Breast epithelium (tissue), 4 donors: ENCODE data around the gene ZIC3. TPM values are rescaled to one million over a fixed set of nuclear protein-coding genes. Genes with fewer than 3 reads are reported as not detected.

Experiments
- DNase-seq, 2 donors: peaks; one replicate each; pipeline ENCODE4 v3.0.0-alpha.2; 2019; ENCODE audit warnings: low spot score in 2 of 2
- H3K27ac ChIP-seq, 2 donors: fragments of 200-600 bp; sonication (generic) in 1 of 2; one replicate each; pipeline ENCODE4 v1.5.1; 2016 to 2019; ENCODE audit warnings: mild to moderate bottlenecking in 1 of 2
- H3K27me3 ChIP-seq, 2 donors: fragments of 200-600 bp; sonication (generic) in 1 of 2; one replicate each; pipeline versions ENCODE4 v1.5.1 to v1.6.0; 2017 to 2019; ENCODE audit warnings: control low read depth in 1 of 2, mild to moderate bottlenecking in 1 of 2
- H3K36me3 ChIP-seq: fragments of 200-600 bp; one replicate; pipeline ENCODE4 v1.5.1; 2019
- H3K4me1 ChIP-seq, 2 donors: fragments of 200-600 bp; sonication (generic); one replicate each; pipeline ENCODE4 v1.5.1; 2016 to 2019; ENCODE audit warnings: control low read depth in 1 of 2
- H3K4me3 ChIP-seq, 3 donors: fragments of 200-600 bp; sonication (generic); 1 replicate in 2 of 3; 2 replicates in 1 of 3; pipeline ENCODE4 v1.5.1; 2016 to 2019; ENCODE audit warnings: mild to moderate bottlenecking in 3 of 3, moderate library complexity in 2 of 3
- H3K9me3 ChIP-seq, 2 donors: fragments of 200-600 bp; sonication (generic) in 1 of 2; one replicate each; pipeline ENCODE4 v1.5.1; 2016 to 2019; ENCODE audit warnings: control low read depth in 1 of 2
- POLR2A ChIP-seq: fragments of 450-650 bp; IDR thresholded peaks from one replicate; pipeline ENCODE4 v1.6.1; 2016; ENCODE audit warnings: antibody characterized with exemption, mild to moderate bottlenecking, moderate library complexity
- POLR2AphosphoS5 ChIP-seq, 3 donors: sonication (generic); formaldehyde crosslinking; IDR thresholded peaks; one replicate each; pipeline ENCODE4 v1.6.1; 2017; ENCODE audit warnings: antibody characterized with exemption in 3 of 3
- intact Hi-C: fragments of 100-400 bp; cut with DNase I; formaldehyde crosslinking; loops from one replicate; pipeline ENCODE4 v1.15.1; 2023; ENCODE audit warnings: low total_unique reads
- total RNA-seq, 3 donors: library from RNA; depleted of rRNA; stranded (reverse); fragments of >200 nt; gene quantifications; one replicate each; pipeline ENCODE4 v1.1.0, GENCODE V29; 2016
- TF ChIP-seq, protein P1 (sequence below), 3 donors: fragments of 450-650 bp; IDR thresholded peaks; one replicate each; pipeline ENCODE4 v1.5.1; 2016 to 2017; ENCODE audit warnings: antibody characterized with exemption in 3 of 3, mild to moderate bottlenecking in 3 of 3, moderate library complexity in 3 of 3

ZIC3 gene
- total RNA-seq, 3 donors from 2014 or later: not detected

DNA sequence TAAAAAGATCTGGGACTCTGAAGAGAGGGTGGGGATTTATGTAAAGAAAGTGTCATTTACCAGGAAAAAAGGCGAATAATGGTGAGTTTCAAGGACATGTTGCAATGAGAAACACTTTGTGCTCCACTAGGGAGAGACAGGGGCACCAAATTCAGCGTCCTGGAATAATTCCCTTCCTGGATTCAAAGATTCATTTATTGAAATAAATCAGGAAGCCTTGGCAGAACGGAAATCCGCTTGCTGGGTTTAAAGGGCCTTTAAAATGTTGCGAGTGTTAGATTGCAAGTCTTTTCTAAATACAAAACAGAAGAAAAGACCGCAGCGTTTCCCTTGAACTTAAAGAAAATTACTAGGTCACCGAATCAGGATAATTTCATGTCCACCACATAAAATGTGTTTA is 3.8 kb upstream of the ZIC3 start:
- peaks cover 0 to 74% of the 10 kb centered on the region in 2 donors for H3K27me3 ChIP-seq
- no peaks in the 10 kb centered on the region for H3K4me1 ChIP-seq
- intact Hi-C loops: no loop called here
- no peak for DNase-seq
- H3K9me3 ChIP-seq: peaks cover 0 to 4% of the 10 kb centered on the region in 2 donors
- no peak overlapping the region for H3K27ac ChIP-seq
- no peaks in the 10 kb centered on the region for H3K36me3 ChIP-seq
- no peak overlapping the region for H3K4me3 ChIP-seq
- TF ChIP-seq POLR2A: no peak
- no peak for TF ChIP-seq POLR2AphosphoS5 (IDR thresholded peaks at IDR 0.05)
- TF ChIP-seq, protein P1, sequence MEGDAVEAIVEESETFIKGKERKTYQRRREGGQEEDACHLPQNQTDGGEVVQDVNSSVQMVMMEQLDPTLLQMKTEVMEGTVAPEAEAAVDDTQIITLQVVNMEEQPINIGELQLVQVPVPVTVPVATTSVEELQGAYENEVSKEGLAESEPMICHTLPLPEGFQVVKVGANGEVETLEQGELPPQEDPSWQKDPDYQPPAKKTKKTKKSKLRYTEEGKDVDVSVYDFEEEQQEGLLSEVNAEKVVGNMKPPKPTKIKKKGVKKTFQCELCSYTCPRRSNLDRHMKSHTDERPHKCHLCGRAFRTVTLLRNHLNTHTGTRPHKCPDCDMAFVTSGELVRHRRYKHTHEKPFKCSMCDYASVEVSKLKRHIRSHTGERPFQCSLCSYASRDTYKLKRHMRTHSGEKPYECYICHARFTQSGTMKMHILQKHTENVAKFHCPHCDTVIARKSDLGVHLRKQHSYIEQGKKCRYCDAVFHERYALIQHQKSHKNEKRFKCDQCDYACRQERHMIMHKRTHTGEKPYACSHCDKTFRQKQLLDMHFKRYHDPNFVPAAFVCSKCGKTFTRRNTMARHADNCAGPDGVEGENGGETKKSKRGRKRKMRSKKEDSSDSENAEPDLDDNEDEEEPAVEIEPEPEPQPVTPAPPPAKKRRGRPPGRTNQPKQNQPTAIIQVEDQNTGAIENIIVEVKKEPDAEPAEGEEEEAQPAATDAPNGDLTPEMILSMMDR (IDR thresholded peaks at IDR 0.05): no peak

DNA sequence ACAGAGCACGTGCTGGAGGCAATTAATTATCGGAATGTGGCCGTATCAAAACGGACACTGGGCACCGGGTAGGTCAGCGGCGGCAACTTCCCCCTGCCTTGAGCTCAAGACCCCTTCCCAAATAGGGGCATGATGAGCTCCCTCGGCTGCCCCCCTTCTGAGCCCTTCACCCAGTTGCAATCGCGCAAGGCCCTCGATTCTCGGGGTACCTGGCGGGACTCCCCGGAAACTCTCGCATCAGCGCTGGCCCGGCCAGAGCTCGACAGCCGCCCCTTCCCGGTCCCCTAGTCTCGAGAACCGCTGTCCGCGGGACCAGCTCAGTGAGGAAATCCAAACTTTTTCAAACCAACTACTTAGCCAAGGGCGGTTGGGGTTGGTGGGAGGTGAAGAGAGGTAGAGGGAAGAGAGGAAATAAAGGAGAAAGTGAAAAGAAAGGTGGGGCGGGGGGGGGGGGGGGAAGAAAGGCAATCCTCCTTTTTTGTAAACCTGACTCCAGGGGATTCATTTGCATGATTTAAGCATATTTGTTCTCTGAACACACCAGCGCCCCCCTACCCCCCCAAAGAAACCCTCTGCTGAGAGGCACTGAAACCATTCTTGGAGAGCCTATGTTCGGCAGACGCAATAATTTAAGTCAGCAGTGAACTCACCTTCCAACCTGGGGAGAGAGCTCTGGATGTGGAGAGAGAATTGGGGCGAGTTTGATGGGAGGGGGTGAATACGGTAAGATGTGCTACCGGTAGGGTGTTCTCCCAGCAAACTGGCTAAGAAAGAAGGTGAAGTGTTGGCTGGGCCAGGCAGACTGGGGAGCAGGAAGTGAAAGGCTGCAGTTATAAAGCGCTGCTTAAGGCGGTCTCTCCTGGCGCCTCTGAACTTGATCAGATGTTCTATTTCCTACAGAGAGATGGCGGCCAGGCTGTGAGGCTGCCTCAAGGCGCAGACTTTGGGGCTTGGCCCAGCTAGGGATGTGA is 2.0 kb upstream of the ZIC3 start:
- no peak for DNase-seq
- Histone ChIP-seq H3K4me1 (no peaks in the 10 kb centered on the region), H3K4me3 (no peak overlapping the region), H3K27me3 (peaks cover 0 to 83% of the 10 kb centered on the region in 2 donors), H3K9me3 (peaks cover 0 to 5% of the 10 kb centered on the region in 2 donors), H3K36me3 (no peaks in the 10 kb centered on the region), H3K27ac (no peak overlapping the region)
- TF ChIP-seq, protein P1 (IDR thresholded peaks at IDR 0.05): no peak
- TF ChIP-seq POLR2AphosphoS5 (IDR thresholded peaks at IDR 0.05) (no peak), POLR2A (no peak)
- intact Hi-C loops: no loop called here

DNA sequence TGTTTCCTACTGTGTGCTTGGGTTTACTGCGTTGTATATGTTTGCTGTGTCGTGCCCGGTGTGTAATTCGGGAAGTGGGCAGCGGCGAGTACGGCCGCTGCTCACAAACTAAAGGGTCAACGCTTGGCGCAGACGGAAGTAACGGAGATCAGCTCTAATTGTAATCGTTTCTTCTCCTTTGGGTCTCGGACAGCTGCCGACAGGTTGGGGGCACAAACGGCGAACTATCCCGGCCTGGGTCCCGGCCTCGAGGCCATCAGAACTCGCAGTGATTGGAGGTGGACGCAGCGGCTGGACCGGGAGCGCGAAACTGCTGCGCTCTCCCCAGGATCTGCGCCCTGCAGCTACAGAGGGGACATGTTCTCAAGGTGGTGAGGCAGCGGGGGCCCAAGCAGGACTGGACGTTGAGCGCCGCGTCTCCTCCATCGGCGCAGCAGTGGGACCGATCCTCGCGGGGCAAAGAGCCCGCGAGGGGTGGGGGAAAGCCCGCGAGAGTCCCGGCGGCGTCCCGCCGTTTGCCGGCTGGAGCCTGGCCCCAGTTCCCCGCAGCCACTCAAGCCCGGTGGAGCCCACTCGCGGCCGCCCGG is 516 bp upstream of the ZIC3 start:
- TF ChIP-seq POLR2A (no peak), POLR2AphosphoS5 (IDR thresholded peaks at IDR 0.05) (no peak)
- TF ChIP-seq, protein P1 (IDR thresholded peaks at IDR 0.05): no peak
- Histone ChIP-seq H3K4me3 (peak overlapping the region; percentile 47 to 71 (median 51)), H3K27me3 (peaks cover 0 to 97% of the 10 kb centered on the region in 2 donors), H3K36me3 (no peaks in the 10 kb centered on the region), H3K27ac (no peak overlapping the region), H3K9me3 (peaks cover 0 to 5% of the 10 kb centered on the region in 2 donors), H3K4me1 (no peaks in the 10 kb centered on the region)
- intact Hi-C loops: no loop called here
- DNase-seq: no peak

DNA sequence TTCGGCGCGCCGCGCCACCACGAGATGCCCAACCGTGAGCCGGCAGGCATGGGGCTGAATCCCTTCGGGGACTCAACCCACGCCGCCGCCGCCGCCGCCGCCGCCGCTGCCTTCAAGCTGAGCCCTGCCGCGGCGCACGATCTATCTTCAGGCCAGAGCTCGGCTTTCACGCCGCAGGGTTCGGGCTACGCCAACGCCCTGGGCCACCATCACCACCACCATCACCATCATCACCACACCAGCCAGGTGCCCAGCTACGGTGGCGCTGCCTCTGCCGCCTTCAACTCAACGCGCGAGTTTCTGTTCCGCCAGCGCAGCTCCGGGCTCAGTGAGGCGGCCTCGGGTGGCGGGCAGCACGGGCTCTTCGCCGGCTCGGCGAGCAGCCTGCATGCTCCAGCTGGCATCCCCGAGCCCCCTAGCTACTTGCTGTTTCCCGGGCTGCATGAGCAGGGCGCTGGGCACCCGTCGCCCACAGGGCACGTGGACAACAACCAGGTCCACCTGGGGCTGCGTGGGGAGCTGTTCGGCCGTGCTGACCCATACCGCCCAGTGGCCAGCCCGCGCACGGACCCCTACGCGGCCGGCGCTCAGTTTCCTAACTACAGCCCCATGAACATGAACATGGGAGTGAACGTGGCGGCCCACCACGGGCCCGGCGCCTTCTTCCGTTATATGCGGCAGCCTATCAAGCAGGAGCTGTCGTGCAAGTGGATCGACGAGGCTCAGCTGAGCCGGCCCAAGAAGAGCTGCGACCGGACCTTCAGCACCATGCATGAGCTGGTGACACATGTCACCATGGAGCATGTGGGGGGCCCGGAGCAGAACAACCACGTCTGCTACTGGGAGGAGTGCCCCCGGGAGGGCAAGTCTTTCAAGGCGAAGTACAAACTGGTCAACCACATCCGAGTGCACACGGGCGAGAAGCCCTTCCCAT is 1.1 kb downstream of the ZIC3 start:
- no peak for DNase-seq
- TF ChIP-seq POLR2A (no peak), POLR2AphosphoS5 (IDR thresholded peaks at IDR 0.05) (no peak)
- TF ChIP-seq, protein P1 (IDR thresholded peaks at IDR 0.05): no peak
- intact Hi-C loops: no loop called here
- Histone ChIP-seq H3K27ac (no peak overlapping the region), H3K36me3 (no peaks in the 10 kb centered on the region), H3K4me3 (peak overlapping the region; percentile 47 to 71 (median 51)), H3K27me3 (peaks cover 0 to 99% of the 10 kb centered on the region in 2 donors), H3K9me3 (peaks cover 0 to 5% of the 10 kb centered on the region in 2 donors), H3K4me1 (no peaks in the 10 kb centered on the region)
